GM23248 (cell line): Measurements from ENCODE around the gene AGXT. TPM values are rescaled to one million over a fixed set of nuclear protein-coding genes. Genes with fewer than 3 reads are reported as not detected.

Source experiments
- DNase-seq: peaks from one replicate; pipeline ENCODE4 v3.0.0-alpha.2; 2015
- H2AFZ ChIP-seq: fragments of 200-600 bp; sonication (generic); 2 replicates; pipeline ENCODE4 v1.6.1; 2016; ENCODE audit warnings: antibody characterized with exemption
- H3F3A ChIP-seq: fragments of 200-600 bp; sonication (generic); 2 replicates; pipeline ENCODE4 v1.6.1; 2016; ENCODE audit warnings: mild to moderate bottlenecking, antibody characterized with exemption, mixed run types; ENCODE audit not compliant: insufficient read depth
- H3K27ac ChIP-seq: fragments of 200-600 bp; sonication (generic); 2 replicates; pipeline ENCODE4 v1.5.1; 2016; ENCODE audit warnings: mild to moderate bottlenecking
- H3K27me3 ChIP-seq: fragments of 200-600 bp; sonication (generic); replicated peaks from 2 replicates; pipeline ENCODE4 v1.6.1; 2016; ENCODE audit warnings: mild to moderate bottlenecking; ENCODE audit not compliant: insufficient read depth
- H3K36me3 ChIP-seq: fragments of 200-600 bp; sonication (generic); 2 replicates; pipeline ENCODE4 v1.6.1; 2016; ENCODE audit warnings: low read depth, mild to moderate bottlenecking
- H3K4me1 ChIP-seq: fragments of 200-600 bp; sonication (generic); 2 replicates; pipeline ENCODE4 v1.6.1; 2016; ENCODE audit warnings: mild to moderate bottlenecking; ENCODE audit not compliant: insufficient read depth
- H3K4me2 ChIP-seq: fragments of 200-600 bp; sonication (generic); one replicate; pipeline ENCODE4 v1.6.1; 2016; ENCODE audit warnings: mild to moderate bottlenecking; ENCODE audit not compliant: unreplicated experiment
- H3K4me3 ChIP-seq: fragments of 200-600 bp; sonication (generic); 2 replicates; pipeline ENCODE4 v1.5.1; 2016; ENCODE audit warnings: mild to moderate bottlenecking
- H3K79me2 ChIP-seq: fragments of 200-600 bp; sonication (generic); 2 replicates; pipeline ENCODE4 v1.6.1; 2016; ENCODE audit warnings: mild to moderate bottlenecking; ENCODE audit not compliant: insufficient read depth
- H3K9ac ChIP-seq: fragments of 200-600 bp; sonication (generic); 2 replicates; pipeline ENCODE4 v1.6.1; 2016; ENCODE audit warnings: mild to moderate bottlenecking
- H3K9me2 ChIP-seq: fragments of 200-600 bp; sonication (generic); 2 replicates; pipeline ENCODE4 v1.6.1; 2016; ENCODE audit warnings: mixed run types, mild to moderate bottlenecking, moderate library complexity; ENCODE audit not compliant: insufficient read depth
- H3K9me3 ChIP-seq: fragments of 200-600 bp; sonication (generic); one replicate; pipeline ENCODE4 v1.6.1; 2017; ENCODE audit warnings: low read depth
- H4K20me1 ChIP-seq: fragments of 200-600 bp; sonication (generic); 2 replicates; pipeline ENCODE4 v1.6.0; 2016; ENCODE audit not compliant: insufficient read depth
- EZH2 ChIP-seq: fragments of 200-600 bp; sonication (generic); IDR thresholded peaks from 2 replicates; pipeline ENCODE4 v1.6.1; 2018; ENCODE audit warnings: antibody characterized with exemption, mild to moderate bottlenecking; ENCODE audit not compliant: insufficient read depth, poor library complexity, severe bottlenecking
- EZH2phosphoT487 ChIP-seq: fragments of 200-600 bp; sonication (generic); IDR thresholded peaks from 2 replicates; pipeline ENCODE4 v1.6.1; 2018; ENCODE audit warnings: antibody characterized with exemption, moderate library complexity, mild to moderate bottlenecking, low read depth; ENCODE audit not compliant: insufficient read depth
- WGBS, 2 experiments: methylation state at CpG; one replicate each; pipeline ENCODE4 v1.1.6; 2015 to 2017; ENCODE audit warnings: low lambda C conversion rate in 2 of 2, low coverage in 1 of 2; ENCODE audit errors: missing lambda C conversion rate in 2 of 2; 5-methylcytosine and 5-hydroxymethylcytosine counted together
- in situ Hi-C: fragments of 300-500 bp; cut with MboI; formaldehyde crosslinking; loops from 2 replicates; pipeline ENCODE4 v1.15.0; 2020
- polyA plus RNA-seq: library from polyadenylated mRNA; unstranded; fragments of >200 nt; fragmentation: Nextera tagmentation; extraction: Ambion mirVana; gene quantifications from 2 replicates; pipeline ENCODE4 v1.2.1, GENCODE V29; 2016
- total RNA-seq: library from RNA; depleted of rRNA; stranded (reverse); fragments of >200 nt; shearing (Covaris generic); gene quantifications from 2 replicates; pipeline ENCODE4 v1.2.3, GENCODE V29; 2014

Gene AGXT
- total and polyA plus RNA-seq, 2 experiments from 2014 or later = not detected

GRCh38 chr2:240879105-240879504 is 10.5 kb downstream of the AGXT start:
- H3K4me3 ChIP-seq = no peak overlapping the region
- no peak overlapping the region for H3K27ac ChIP-seq
- TF ChIP-seq EZH2phosphoT487 = no peak
- no peak for TF ChIP-seq EZH2
- H3K9me3 ChIP-seq = no peaks in the 10 kb centered on the region
- no peaks in the 10 kb centered on the region for H3F3A ChIP-seq
- DNase-seq = no peak
- no peaks in the 10 kb centered on the region for H3K4me1 ChIP-seq
- no peak overlapping the region for H3K9ac ChIP-seq
- no peaks in the 10 kb centered on the region for H3K36me3 ChIP-seq
- no peak overlapping the region for H2AFZ ChIP-seq
- no peaks in the 10 kb centered on the region for H3K79me2 ChIP-seq
- 70 to 74% methylated on average over 7 of the region's 7 CpGs for WGBS, 2 experiments
- in situ Hi-C loops = no loop called here
- H3K9me2 ChIP-seq = no peaks in the 10 kb centered on the region
- H4K20me1 ChIP-seq = no peaks in the 10 kb centered on the region
- H3K27me3 ChIP-seq = no peaks in the 10 kb centered on the region
- H3K4me2 ChIP-seq = no peak overlapping the region

GRCh38 chr2:240881913-240882312 is 13.3 kb downstream of the AGXT start:
- Histone ChIP-seq H3K36me3 (no peaks in the 10 kb centered on the region), H3K9ac (no peak overlapping the region), H3K4me2 (no peak overlapping the region), H4K20me1 (no peaks in the 10 kb centered on the region), H3F3A (no peaks in the 10 kb centered on the region), H3K4me1 (no peaks in the 10 kb centered on the region), H3K4me3 (no peak overlapping the region), H3K9me3 (no peaks in the 10 kb centered on the region), H2AFZ (no peak overlapping the region), H3K79me2 (no peaks in the 10 kb centered on the region), H3K9me2 (no peaks in the 10 kb centered on the region), H3K27me3 (no peaks in the 10 kb centered on the region), H3K27ac (no peak overlapping the region)
- DNase-seq = no peak
- in situ Hi-C loops = no loop called here
- WGBS, 2 experiments = 57 to 61% methylated on average over 6 of the region's 6 CpGs
- TF ChIP-seq EZH2phosphoT487 (no peak), EZH2 (no peak)

DNA sequence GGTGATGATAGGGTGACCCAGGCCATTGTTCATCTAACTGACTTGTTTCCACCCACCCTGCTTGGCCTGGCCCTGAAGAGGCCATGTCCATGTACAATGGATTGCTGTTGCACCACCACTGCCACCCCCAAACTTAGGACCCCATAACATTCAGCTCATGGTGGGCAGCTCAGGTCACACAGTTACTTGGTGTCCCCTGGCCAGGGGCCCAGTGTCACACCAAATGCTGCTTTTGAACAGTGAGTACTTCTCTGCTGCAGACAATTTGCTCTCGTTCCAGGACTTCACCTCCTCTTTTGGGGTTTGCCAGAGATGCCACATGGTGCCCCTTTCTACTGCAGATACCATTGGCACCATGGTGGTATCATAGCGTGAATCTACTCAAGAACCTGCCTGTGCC is 15.6 kb downstream of the AGXT start:
- WGBS, 2 experiments = 71 to 72% methylated on average over 2 of the region's 2 CpGs
- Histone ChIP-seq H3K9me2 (no peaks in the 10 kb centered on the region), H3K27me3 (no peaks in the 10 kb centered on the region), H3K4me2 (no peak overlapping the region), H3K9me3 (no peaks in the 10 kb centered on the region), H3K9ac (no peak overlapping the region), H3K36me3 (no peaks in the 10 kb centered on the region), H4K20me1 (no peaks in the 10 kb centered on the region), H3K4me3 (no peak overlapping the region), H2AFZ (no peak overlapping the region), H3K4me1 (no peaks in the 10 kb centered on the region), H3K79me2 (no peaks in the 10 kb centered on the region), H3F3A (no peaks in the 10 kb centered on the region), H3K27ac (no peak overlapping the region)
- TF ChIP-seq EZH2 = no peak
- no peak for TF ChIP-seq EZH2phosphoT487
- no peak for DNase-seq
- in situ Hi-C loops = no loop called here

DNA sequence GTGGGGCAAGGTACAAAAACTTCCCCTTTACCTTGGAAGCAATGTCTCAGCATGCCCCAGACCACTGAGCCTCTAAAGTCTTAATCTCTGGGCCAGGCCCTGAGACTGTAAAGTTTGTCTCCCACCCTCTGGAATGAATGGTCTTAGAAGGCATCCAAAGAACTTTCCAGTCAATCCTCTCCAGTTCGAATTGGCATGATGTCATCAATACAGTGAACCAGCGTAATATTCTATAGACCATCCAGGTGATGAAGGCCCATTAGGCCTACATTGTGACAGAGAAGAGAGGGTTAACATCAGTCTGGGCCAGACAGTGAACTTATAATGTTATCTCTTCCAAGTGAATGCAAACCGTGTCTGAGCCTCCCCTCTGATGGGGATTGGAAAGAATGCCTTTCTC is 16.1 kb downstream of the AGXT start:
- no peak overlapping the region for H3K27ac ChIP-seq
- no peaks in the 10 kb centered on the region for H3K4me1 ChIP-seq
- in situ Hi-C loops = no loop called here
- WGBS, 2 experiments = 63 to 70% methylated on average over 3 of the region's 3 CpGs
- H3K9ac ChIP-seq = no peak overlapping the region
- H3F3A ChIP-seq = no peaks in the 10 kb centered on the region
- DNase-seq = no peak
- no peaks in the 10 kb centered on the region for H3K36me3 ChIP-seq
- H2AFZ ChIP-seq = no peak overlapping the region
- no peak overlapping the region for H3K4me3 ChIP-seq
- H3K4me2 ChIP-seq = no peak overlapping the region
- H4K20me1 ChIP-seq = no peaks in the 10 kb centered on the region
- TF ChIP-seq EZH2 (no peak), EZH2phosphoT487 (no peak)
- H3K27me3 ChIP-seq = no peaks in the 10 kb centered on the region
- H3K9me2 ChIP-seq = no peaks in the 10 kb centered on the region
- no peaks in the 10 kb centered on the region for H3K9me3 ChIP-seq
- no peaks in the 10 kb centered on the region for H3K79me2 ChIP-seq

DNA sequence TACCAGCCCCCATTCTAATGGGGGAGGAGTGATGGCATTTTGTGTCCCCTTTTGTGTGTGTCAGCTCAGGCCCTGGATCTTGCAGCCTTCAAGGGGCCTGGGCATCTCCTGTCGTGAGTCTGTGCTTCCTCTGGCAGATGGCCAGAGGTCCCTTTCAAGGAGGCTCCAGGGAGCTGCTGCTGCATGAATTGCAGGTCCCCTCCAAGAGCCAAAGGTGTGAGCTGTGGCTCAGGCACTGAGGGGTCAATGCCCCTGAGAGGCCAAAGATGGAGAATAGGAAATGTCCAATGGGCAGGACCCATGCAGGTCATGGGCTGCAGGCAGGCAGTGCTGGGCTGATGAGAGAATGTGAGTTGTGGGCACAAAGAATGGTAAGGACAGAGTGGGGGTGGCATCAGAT is 16.9 kb downstream of the AGXT start:
- H3K4me3 ChIP-seq = no peak overlapping the region
- no peaks in the 10 kb centered on the region for H3K4me1 ChIP-seq
- H4K20me1 ChIP-seq = no peaks in the 10 kb centered on the region
- H2AFZ ChIP-seq = no peak overlapping the region
- no peak overlapping the region for H3K27ac ChIP-seq
- H3K79me2 ChIP-seq = no peaks in the 10 kb centered on the region
- no peaks in the 10 kb centered on the region for H3K9me2 ChIP-seq
- in situ Hi-C loops = no loop called here
- no peaks in the 10 kb centered on the region for H3K9me3 ChIP-seq
- no peaks in the 10 kb centered on the region for H3F3A ChIP-seq
- DNase-seq = no peak
- TF ChIP-seq EZH2 = no peak
- TF ChIP-seq EZH2phosphoT487 = no peak
- H3K36me3 ChIP-seq = no peaks in the 10 kb centered on the region
- H3K27me3 ChIP-seq = no peaks in the 10 kb centered on the region
- H3K4me2 ChIP-seq = no peak overlapping the region
- WGBS, 2 experiments = 17 to 29% methylated on average over 1 of the region's 1 CpG
- no peak overlapping the region for H3K9ac ChIP-seq
